Duodenal mucosa (tissue), 2 donors: ENCODE results near the gene MYBPC2.

Experiments used
- H3K27ac ChIP-seq: one replicate; pipeline ENCODE4 v1.7.0; 2013; ENCODE audit warnings: low read depth, low read length
- H3K27me3 ChIP-seq, 2 donors: one replicate each; pipeline ENCODE4 v1.7.0; 2013; ENCODE audit warnings: low read length in 2 of 2, control low read depth in 1 of 2; ENCODE audit not compliant: insufficient read depth in 2 of 2, control insufficient read depth in 1 of 2
- H3K36me3 ChIP-seq, 2 donors: one replicate each; pipeline ENCODE4 v1.7.0; 2013; ENCODE audit warnings: low read length in 2 of 2, control low read depth in 1 of 2; ENCODE audit not compliant: insufficient read depth in 2 of 2, control insufficient read depth in 1 of 2
- H3K4me1 ChIP-seq, 2 donors: one replicate each; pipeline ENCODE4 v1.7.0; 2013; ENCODE audit warnings: low read length in 2 of 2, control low read depth in 1 of 2; ENCODE audit not compliant: insufficient read depth in 2 of 2, control insufficient read depth in 1 of 2
- H3K4me3 ChIP-seq, 2 donors: one replicate each; pipeline ENCODE4 v1.7.0; 2013; ENCODE audit warnings: low read length in 2 of 2, low read depth in 1 of 2
- H3K9ac ChIP-seq, 2 donors: one replicate each; pipeline ENCODE4 v1.7.0; 2013; ENCODE audit warnings: low read length in 2 of 2, low read depth in 1 of 2
- H3K9me3 ChIP-seq, 2 donors: one replicate each; pipeline ENCODE4 v1.7.0; 2013; ENCODE audit warnings: low read length in 2 of 2, control low read depth in 1 of 2; ENCODE audit not compliant: control insufficient read depth in 1 of 2

The MYBPC2 gene

GRCh38 chr19:50479761-50480251, 47.1 kb downstream of the MYBPC2 start:
- peaks cover 7 to 8% of the 10 kb centered on the region in 2 donors for H3K4me1 ChIP-seq
- H3K9ac ChIP-seq: no peak overlapping the region
- no peaks in the 10 kb centered on the region for H3K27me3 ChIP-seq
- H3K4me3 ChIP-seq: no peak overlapping the region
- H3K27ac ChIP-seq: no peak overlapping the region
- peaks cover 27 to 55% of the 10 kb centered on the region in 2 donors for H3K36me3 ChIP-seq
- H3K9me3 ChIP-seq: no peaks in the 10 kb centered on the region

DNA sequence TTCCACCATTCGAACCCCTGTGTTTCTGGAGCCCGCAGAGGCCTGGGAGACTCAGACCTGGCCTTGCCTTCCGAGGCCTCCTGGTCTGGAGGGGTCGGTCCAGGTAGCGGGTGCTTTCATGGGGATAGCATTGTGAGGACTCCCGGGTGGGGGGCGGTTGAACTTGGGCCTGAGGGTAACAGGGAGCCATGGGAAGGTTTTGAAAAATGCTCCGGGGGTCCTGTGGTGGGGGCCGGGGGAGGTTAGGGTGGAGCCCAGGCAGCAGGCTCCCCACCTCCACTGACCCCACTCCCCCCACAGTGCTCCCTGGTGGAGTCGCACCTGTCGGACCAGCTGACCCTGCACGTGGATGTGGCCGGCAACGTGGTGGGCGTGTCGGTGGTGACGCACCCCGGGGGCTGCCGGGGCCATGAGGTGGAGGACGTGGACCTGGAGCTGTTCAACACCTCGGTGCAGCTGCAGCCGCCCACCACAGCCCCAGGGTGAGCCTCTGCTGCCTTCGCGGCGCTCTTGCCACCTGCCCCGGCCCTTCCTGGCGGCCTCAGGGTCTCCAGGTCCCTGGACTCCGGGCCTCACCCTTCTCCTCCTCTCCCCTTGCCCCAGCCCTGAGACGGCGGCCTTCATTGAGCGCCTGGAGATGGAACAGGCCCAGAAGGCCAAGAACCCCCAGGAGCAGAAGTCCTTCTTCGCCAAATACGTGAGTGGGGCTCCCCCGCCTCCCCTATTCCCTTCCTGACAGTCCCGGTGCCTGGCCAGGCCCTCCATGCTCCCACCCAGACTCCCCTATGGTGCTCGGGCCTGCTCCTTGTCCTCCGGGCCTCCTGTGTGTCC, 47.8 kb downstream of the MYBPC2 start:
- H3K4me1 ChIP-seq: peaks cover 7 to 8% of the 10 kb centered on the region in 2 donors
- no peak overlapping the region for H3K9ac ChIP-seq
- no peaks in the 10 kb centered on the region for H3K9me3 ChIP-seq
- H3K27ac ChIP-seq: no peak overlapping the region
- H3K36me3 ChIP-seq: peaks cover 27 to 57% of the 10 kb centered on the region in 2 donors
- no peak overlapping the region for H3K4me3 ChIP-seq
- H3K27me3 ChIP-seq: no peaks in the 10 kb centered on the region

GRCh38 chr19:50481351-50482149, 48.9 kb downstream of the MYBPC2 start:
- H3K36me3 ChIP-seq: peaks cover 27 to 57% of the 10 kb centered on the region in 2 donors
- peaks cover 0 to 6% of the 10 kb centered on the region in 2 donors for H3K9me3 ChIP-seq
- peaks cover 7 to 8% of the 10 kb centered on the region in 2 donors for H3K4me1 ChIP-seq
- no peak overlapping the region for H3K4me3 ChIP-seq
- H3K9ac ChIP-seq: no peak overlapping the region
- H3K27me3 ChIP-seq: no peaks in the 10 kb centered on the region
- H3K27ac ChIP-seq: no peak overlapping the region

- H3K4me3 ChIP-seq: no peak overlapping the region
- H3K4me1 ChIP-seq: peaks cover 3 to 5% of the 10 kb centered on the region in 2 donors
- peaks cover 27 to 57% of the 10 kb centered on the region in 2 donors for H3K36me3 ChIP-seq
- H3K27me3 ChIP-seq: peaks cover 0 to under 1% of the 10 kb centered on the region in 2 donors
- no peak overlapping the region for H3K27ac ChIP-seq
- peaks cover 0 to 7% of the 10 kb centered on the region in 2 donors for H3K9me3 ChIP-seq
- H3K9ac ChIP-seq: no peak overlapping the region
These were observed 49.7 kb downstream of the MYBPC2 start for GRCh38 chr19:50482271-50482855.

- no peaks in the 10 kb centered on the region for H3K4me1 ChIP-seq
- H3K9me3 ChIP-seq: peaks cover 0 to 7% of the 10 kb centered on the region in 2 donors
- no peak overlapping the region for H3K27ac ChIP-seq
- peaks cover 25 to 56% of the 10 kb centered on the region in 2 donors for H3K36me3 ChIP-seq
- H3K4me3 ChIP-seq: no peak overlapping the region
- no peak overlapping the region for H3K9ac ChIP-seq
- H3K27me3 ChIP-seq: peaks cover 0 to 3% of the 10 kb centered on the region in 2 donors
These were observed 50.2 kb downstream of the MYBPC2 start for GRCh38 chr19:50482916-50483315.

DNA sequence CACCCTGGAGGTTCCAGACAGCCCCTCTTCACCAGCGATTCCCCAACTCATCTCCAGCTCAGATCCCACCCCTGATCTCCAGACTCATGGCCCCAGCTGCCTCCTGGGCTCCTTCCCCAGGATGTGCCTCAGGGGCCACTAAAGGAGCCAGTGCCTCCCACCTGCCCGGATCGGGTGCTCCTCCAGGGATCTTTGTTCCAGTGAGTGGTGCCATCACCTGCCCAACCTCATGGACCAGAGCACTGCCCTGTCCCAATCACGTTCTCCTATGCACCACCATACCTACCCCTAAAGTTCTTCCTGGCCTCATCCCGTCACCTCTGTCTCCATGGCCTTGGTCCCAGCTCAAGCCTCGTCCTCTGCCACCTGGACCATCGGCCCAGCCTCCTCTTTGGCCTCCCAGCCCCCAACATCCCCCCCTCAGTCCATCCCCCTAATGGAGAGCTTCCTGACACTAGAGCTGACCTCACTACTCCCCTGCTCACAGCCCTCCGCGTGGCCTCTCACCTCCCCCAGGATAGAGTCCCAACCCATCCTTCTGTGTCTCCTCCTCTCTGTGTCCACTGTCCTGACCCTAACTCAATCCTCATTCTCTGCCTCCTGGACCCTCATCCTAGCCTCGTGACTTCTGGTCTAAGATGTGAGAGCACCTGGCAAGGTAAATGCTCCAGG, 52.7 kb downstream of the MYBPC2 start:
- no peak overlapping the region for H3K9ac ChIP-seq
- H3K27ac ChIP-seq: no peak overlapping the region
- H3K36me3 ChIP-seq: peaks cover 7 to 33% of the 10 kb centered on the region in 2 donors
- H3K9me3 ChIP-seq: peaks cover 0 to 7% of the 10 kb centered on the region in 2 donors
- no peaks in the 10 kb centered on the region for H3K4me1 ChIP-seq
- no peak overlapping the region for H3K4me3 ChIP-seq
- peaks cover 0 to 3% of the 10 kb centered on the region in 2 donors for H3K27me3 ChIP-seq

GRCh38 chr19:50486823-50487515, 54.3 kb downstream of the MYBPC2 start:
- Histone ChIP-seq H3K27me3 (peaks cover 3% of the 10 kb centered on the region in 2 donors), H3K9me3 (peaks cover 0 to 7% of the 10 kb centered on the region in 2 donors), H3K9ac (no peak overlapping the region), H3K27ac (no peak overlapping the region), H3K4me3 (no peak overlapping the region), H3K36me3 (peaks cover 7 to 19% of the 10 kb centered on the region in 2 donors), H3K4me1 (peaks cover 0 to 1% of the 10 kb centered on the region in 2 donors)

DNA sequence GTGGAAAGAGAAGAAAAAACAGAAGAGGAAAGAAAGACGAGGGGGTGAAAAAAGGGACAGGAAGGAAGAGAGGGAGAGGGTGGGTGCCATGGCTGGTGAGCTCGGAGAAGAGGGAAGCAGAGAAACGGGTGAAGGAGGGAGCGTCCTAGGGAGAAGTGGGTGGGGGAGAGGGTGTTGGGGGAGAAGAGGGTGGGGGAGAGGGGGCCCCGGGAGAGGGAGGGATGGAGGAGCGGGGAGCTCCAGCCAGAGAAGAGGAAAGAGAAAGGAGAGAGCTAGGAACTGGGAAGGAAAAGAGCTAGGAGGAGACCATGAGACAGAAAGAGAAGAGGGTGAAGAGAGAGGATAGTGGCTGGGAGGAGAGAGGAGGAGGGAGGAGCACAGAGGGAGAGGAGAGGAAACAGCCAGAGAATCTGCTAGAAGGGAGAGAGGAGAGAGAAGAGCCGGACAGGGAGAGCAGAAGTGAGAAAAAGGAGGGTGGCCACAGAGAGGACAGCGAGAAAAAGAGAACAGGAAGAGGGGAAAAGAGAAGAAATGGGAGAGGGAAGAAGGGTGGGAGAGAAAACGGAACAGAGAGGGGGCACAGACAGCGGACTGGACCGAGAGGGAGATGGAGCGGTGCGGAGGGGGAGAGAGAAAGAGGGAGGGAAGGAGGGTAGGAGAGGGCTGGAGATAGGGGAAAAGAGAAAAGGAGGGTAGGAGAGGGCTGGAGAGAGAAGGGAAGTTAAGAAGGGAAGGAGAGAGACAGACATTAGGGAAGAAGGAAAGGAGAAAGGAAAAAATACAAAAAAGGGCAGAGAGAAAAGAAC, 55.9 kb downstream of the MYBPC2 start:
- peaks cover 0 to 7% of the 10 kb centered on the region in 2 donors for H3K9me3 ChIP-seq
- peaks cover 3% of the 10 kb centered on the region in 2 donors for H3K27me3 ChIP-seq
- H3K9ac ChIP-seq: no peak overlapping the region
- no peak overlapping the region for H3K4me3 ChIP-seq
- no peak overlapping the region for H3K27ac ChIP-seq
- peaks cover 0 to 6% of the 10 kb centered on the region in 2 donors for H3K36me3 ChIP-seq
- peaks cover 0 to 3% of the 10 kb centered on the region in 2 donors for H3K4me1 ChIP-seq
